Measurements from ENCODE around the gene ANKH.

ANKH gene

DNA sequence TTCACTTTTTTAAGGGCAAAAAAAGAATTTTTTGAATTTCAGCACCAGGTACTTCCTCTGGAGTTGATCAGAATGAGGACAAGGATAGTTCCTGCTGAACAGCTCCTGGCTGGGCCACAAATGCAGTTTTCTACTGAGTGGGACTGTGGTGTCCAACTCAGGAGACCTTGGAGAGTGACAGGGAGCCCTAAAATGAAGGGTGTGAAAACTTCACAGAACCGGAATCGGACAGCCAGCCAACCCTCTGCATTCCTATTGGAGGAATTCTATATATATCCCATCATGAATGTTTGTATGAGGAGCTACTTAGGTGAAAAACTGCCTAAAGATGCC lies 40.6 kb downstream of the ANKH start:
- TF ChIP-seq ZNF565 (CRISPR knock-in tag; conservative IDR thresholded peaks at IDR 0.05; ENCODE audit: low read depth) = no peak
- TF ChIP-seq OSR1 (CRISPR knock-in tag; IDR thresholded peaks at IDR 0.05) = no peak
- no peak for TF ChIP-seq ISL1 (CRISPR knock-in tag; IDR thresholded peaks at IDR 0.05)
- TF ChIP-seq, protein P1, sequence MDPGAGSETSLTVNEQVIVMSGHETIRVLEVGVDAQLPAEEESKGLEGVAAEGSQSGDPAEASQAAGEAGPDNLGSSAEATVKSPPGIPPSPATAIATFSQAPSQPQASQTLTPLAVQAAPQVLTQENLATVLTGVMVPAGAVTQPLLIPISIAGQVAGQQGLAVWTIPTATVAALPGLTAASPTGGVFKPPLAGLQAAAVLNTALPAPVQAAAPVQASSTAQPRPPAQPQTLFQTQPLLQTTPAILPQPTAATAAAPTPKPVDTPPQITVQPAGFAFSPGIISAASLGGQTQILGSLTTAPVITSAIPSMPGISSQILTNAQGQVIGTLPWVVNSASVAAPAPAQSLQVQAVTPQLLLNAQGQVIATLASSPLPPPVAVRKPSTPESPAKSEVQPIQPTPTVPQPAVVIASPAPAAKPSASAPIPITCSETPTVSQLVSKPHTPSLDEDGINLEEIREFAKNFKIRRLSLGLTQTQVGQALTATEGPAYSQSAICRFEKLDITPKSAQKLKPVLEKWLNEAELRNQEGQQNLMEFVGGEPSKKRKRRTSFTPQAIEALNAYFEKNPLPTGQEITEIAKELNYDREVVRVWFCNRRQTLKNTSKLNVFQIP (CRISPR knock-in tag; IDR thresholded peaks at IDR 0.05; ENCODE audit: borderline replicate concordance, low read depth) = no peak
- TF ChIP-seq ZC3H10 (CRISPR knock-in tag; IDR thresholded peaks at IDR 0.05) = no peak
- TF ChIP-seq RARB (CRISPR knock-in tag; IDR thresholded peaks at IDR 0.05) = no peak
- TF ChIP-seq ZNF70 (CRISPR knock-in tag; IDR thresholded peaks at IDR 0.05) = no peak
- TF ChIP-seq PPARA (CRISPR knock-in tag; IDR thresholded peaks at IDR 0.05; ENCODE audit: borderline replicate concordance) = no peak
- TF ChIP-seq ZFP30 (CRISPR knock-in tag; IDR thresholded peaks at IDR 0.05) = no peak
- TF ChIP-seq CSDC2 (CRISPR knock-in tag; IDR thresholded peaks at IDR 0.05) = no peak
- no peak for TF ChIP-seq TCF4 (CRISPR knock-in tag; IDR thresholded peaks at IDR 0.05; ENCODE audit: borderline replicate concordance)
- TF ChIP-seq, protein P2, sequence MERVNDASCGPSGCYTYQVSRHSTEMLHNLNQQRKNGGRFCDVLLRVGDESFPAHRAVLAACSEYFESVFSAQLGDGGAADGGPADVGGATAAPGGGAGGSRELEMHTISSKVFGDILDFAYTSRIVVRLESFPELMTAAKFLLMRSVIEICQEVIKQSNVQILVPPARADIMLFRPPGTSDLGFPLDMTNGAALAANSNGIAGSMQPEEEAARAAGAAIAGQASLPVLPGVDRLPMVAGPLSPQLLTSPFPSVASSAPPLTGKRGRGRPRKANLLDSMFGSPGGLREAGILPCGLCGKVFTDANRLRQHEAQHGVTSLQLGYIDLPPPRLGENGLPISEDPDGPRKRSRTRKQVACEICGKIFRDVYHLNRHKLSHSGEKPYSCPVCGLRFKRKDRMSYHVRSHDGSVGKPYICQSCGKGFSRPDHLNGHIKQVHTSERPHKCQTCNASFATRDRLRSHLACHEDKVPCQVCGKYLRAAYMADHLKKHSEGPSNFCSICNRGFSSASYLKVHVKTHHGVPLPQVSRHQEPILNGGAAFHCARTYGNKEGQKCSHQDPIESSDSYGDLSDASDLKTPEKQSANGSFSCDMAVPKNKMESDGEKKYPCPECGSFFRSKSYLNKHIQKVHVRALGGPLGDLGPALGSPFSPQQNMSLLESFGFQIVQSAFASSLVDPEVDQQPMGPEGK (CRISPR knock-in tag; IDR thresholded peaks at IDR 0.05; ENCODE audit: borderline replicate concordance) = no peak
- ATAC-seq = no peak

DNA sequence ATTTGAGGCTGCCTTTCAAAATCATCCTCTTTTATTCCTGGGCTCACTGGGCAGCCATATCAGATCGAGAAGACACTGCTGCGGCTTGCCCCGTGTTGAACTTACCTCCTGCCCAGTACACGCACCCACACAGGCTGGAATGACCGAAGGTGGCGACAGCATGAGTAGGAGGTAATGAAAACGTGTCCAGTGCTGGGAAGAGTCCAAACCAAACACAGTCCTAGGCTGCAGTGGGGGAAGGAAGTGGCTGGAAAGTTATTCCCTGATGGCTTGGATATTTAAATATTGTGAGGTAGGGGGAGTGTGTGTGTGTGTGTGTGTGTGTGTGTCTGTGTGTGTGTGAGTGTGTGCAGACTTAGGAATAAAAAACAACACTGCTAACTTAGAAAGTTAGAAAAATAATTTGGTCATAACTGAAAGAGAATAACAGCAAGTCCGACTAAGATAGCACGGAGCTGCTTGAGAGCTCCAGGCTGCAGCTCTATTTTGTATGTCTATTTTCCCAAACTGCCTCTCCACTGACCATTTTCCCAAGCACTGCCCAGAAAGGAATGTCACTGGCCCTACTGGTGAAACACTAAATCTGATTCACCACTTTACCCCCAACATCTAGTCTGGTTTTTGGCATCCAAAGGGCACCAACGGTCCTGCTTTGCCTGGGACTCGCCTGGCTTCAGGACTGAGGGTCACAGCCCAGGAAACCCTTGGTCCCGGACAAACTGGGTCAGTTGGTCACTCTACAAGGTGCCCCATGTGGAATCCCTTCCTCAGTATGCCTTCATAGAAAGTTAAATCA lies 41.2 kb downstream of the ANKH start:
- ATAC-seq = no peak
- TF ChIP-seq, protein P3, sequence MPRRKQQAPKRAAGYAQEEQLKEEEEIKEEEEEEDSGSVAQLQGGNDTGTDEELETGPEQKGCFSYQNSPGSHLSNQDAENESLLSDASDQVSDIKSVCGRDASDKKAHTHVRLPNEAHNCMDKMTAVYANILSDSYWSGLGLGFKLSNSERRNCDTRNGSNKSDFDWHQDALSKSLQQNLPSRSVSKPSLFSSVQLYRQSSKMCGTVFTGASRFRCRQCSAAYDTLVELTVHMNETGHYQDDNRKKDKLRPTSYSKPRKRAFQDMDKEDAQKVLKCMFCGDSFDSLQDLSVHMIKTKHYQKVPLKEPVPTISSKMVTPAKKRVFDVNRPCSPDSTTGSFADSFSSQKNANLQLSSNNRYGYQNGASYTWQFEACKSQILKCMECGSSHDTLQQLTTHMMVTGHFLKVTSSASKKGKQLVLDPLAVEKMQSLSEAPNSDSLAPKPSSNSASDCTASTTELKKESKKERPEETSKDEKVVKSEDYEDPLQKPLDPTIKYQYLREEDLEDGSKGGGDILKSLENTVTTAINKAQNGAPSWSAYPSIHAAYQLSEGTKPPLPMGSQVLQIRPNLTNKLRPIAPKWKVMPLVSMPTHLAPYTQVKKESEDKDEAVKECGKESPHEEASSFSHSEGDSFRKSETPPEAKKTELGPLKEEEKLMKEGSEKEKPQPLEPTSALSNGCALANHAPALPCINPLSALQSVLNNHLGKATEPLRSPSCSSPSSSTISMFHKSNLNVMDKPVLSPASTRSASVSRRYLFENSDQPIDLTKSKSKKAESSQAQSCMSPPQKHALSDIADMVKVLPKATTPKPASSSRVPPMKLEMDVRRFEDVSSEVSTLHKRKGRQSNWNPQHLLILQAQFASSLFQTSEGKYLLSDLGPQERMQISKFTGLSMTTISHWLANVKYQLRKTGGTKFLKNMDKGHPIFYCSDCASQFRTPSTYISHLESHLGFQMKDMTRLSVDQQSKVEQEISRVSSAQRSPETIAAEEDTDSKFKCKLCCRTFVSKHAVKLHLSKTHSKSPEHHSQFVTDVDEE (CRISPR knock-in tag; IDR thresholded peaks at IDR 0.05) = no peak
- TF ChIP-seq PPARA (CRISPR knock-in tag; IDR thresholded peaks at IDR 0.05; ENCODE audit: borderline replicate concordance) (no peak), ZNF8 (CRISPR knock-in tag; IDR thresholded peaks at IDR 0.05) (no peak), ISL1 (CRISPR knock-in tag; IDR thresholded peaks at IDR 0.05) (no peak)
- TF ChIP-seq, protein P1 (CRISPR knock-in tag; IDR thresholded peaks at IDR 0.05; ENCODE audit: borderline replicate concordance, low read depth) = no peak
- TF ChIP-seq, protein P2 (CRISPR knock-in tag; IDR thresholded peaks at IDR 0.05; ENCODE audit: borderline replicate concordance) = no peak
- TF ChIP-seq, protein P4, sequence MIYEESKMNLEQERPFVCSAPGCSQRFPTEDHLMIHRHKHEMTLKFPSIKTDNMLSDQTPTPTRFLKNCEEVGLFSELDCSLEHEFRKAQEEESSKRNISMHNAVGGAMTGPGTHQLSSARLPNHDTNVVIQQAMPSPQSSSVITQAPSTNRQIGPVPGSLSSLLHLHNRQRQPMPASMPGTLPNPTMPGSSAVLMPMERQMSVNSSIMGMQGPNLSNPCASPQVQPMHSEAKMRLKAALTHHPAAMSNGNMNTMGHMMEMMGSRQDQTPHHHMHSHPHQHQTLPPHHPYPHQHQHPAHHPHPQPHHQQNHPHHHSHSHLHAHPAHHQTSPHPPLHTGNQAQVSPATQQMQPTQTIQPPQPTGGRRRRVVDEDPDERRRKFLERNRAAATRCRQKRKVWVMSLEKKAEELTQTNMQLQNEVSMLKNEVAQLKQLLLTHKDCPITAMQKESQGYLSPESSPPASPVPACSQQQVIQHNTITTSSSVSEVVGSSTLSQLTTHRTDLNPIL (CRISPR knock-in tag; IDR thresholded peaks at IDR 0.05; ENCODE audit: low read depth) = no peak
- TF ChIP-seq, protein P5, sequence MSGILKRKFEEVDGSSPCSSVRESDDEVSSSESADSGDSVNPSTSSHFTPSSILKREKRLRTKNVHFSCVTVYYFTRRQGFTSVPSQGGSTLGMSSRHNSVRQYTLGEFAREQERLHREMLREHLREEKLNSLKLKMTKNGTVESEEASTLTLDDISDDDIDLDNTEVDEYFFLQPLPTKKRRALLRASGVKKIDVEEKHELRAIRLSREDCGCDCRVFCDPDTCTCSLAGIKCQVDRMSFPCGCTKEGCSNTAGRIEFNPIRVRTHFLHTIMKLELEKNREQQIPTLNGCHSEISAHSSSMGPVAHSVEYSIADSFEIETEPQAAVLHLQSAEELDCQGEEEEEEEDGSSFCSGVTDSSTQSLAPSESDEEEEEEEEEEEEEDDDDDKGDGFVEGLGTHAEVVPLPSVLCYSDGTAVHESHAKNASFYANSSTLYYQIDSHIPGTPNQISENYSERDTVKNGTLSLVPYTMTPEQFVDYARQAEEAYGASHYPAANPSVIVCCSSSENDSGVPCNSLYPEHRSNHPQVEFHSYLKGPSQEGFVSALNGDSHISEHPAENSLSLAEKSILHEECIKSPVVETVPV (CRISPR knock-in tag; IDR thresholded peaks at IDR 0.05) = no peak

Data from SK-N-SH treated with all-trans-retinoic acid at 6 μM for 48 hours (cell line).